Lower leg skin (tissue), 4 donors: ENCODE measurements around the gene ZNF618. TPM values are rescaled to one million over a fixed set of nuclear protein-coding genes. Genes with fewer than 3 reads are reported as not detected.

Source experiments
- DNase-seq, 2 donors: peaks; one replicate each; pipeline ENCODE4 v3.0.0-alpha.2; 2019; ENCODE audit warnings: low spot score in 2 of 2
- H3K4me3 ChIP-seq: fragments of 200-600 bp; sonication (generic); 2 replicates; pipeline ENCODE4 v1.5.1; 2017; ENCODE audit warnings: mild to moderate bottlenecking, low read depth; ENCODE audit not compliant: poor library complexity, severe bottlenecking
- CTCF ChIP-seq, 3 donors: fragments of 450-650 bp; IDR thresholded peaks; one replicate each; pipeline ENCODE4 v1.5.1; 2016; ENCODE audit warnings: antibody characterized with exemption in 3 of 3, mild to moderate bottlenecking in 3 of 3, moderate library complexity in 2 of 3
- POLR2A ChIP-seq, 2 donors: fragments of 450-650 bp; IDR thresholded peaks; one replicate each; pipeline ENCODE4 v1.6.1; 2016 to 2017; ENCODE audit warnings: antibody characterized with exemption in 2 of 2, mild to moderate bottlenecking in 1 of 2, moderate library complexity in 1 of 2
- WGBS, 2 donors: methylation state at CpG; one replicate each; pipeline ENCODE4 v1.1.5; 2018; 5-methylcytosine and 5-hydroxymethylcytosine counted together
- intact Hi-C: fragments of 100-400 bp; cut with DNase I; formaldehyde crosslinking; loops from one replicate; pipeline ENCODE4 v1.15.0; 2023; ENCODE audit warnings: low total_unique reads
- total RNA-seq, 4 donors: library from RNA; depleted of rRNA; stranded (reverse); fragments of >200 nt; gene quantifications; one replicate each; pipeline ENCODE4 v1.1.0, GENCODE V29; 2016

The ZNF618 gene
- total RNA-seq, 4 donors from 2014 or later, result 1.1 to 4.1 (median 2.5) TPM

- intact Hi-C loops, result no loop called here
- WGBS, 2 donors, result 55 to 64% methylated on average over 8 of the region's 8 CpGs
- no peak for DNase-seq
- TF ChIP-seq CTCF (IDR thresholded peaks at IDR 0.05) (no peak), POLR2A (IDR thresholded peaks at IDR 0.05) (no peak)
- H3K4me3 ChIP-seq, result no peak overlapping the region
These were observed 36.7 kb downstream of the ZNF618 start for GRCh38 chr9:113912816-113913215.

- H3K4me3 ChIP-seq, result no peak overlapping the region
- intact Hi-C loops, result no loop called here
- WGBS, 2 donors, result 61 to 77% methylated on average over 5 of the region's 5 CpGs
- TF ChIP-seq CTCF (IDR thresholded peaks at IDR 0.05) (no peak), POLR2A (IDR thresholded peaks at IDR 0.05) (no peak)
- no peak for DNase-seq
These were observed 37.5 kb downstream of the ZNF618 start for GRCh38 chr9:113913426-113914195.

- no peak for TF ChIP-seq POLR2A (IDR thresholded peaks at IDR 0.05)
- no peak for TF ChIP-seq CTCF (IDR thresholded peaks at IDR 0.05)
- intact Hi-C loops, result no loop called here
- H3K4me3 ChIP-seq, result no peak overlapping the region
- 59 to 65% methylated on average over 2 of the region's 2 CpGs for WGBS, 2 donors
- no peak for DNase-seq
These were observed 38.4 kb downstream of the ZNF618 start for GRCh38 chr9:113914517-113914916.

- H3K4me3 ChIP-seq, result no peak overlapping the region
- 94 to 96% methylated on average over 9 of the region's 9 CpGs for WGBS, 2 donors
- TF ChIP-seq CTCF (IDR thresholded peaks at IDR 0.05) (no peak), POLR2A (IDR thresholded peaks at IDR 0.05) (no peak)
- no peak for DNase-seq
- intact Hi-C loops, result no loop called here
These were observed 39.8 kb downstream of the ZNF618 start for GRCh38 chr9:113915817-113916434.

- no peak overlapping the region for H3K4me3 ChIP-seq
- peak in 1 of 2 donors; percentile 25 for DNase-seq
- intact Hi-C loops, result no loop called here
These were observed 40.8 kb downstream of the ZNF618 start for GRCh38 chr9:113916931-113917330.

More at GRCh38 chr9:113916931-113917330, 40.8 kb downstream of the ZNF618 start:
- no peak for TF ChIP-seq POLR2A (IDR thresholded peaks at IDR 0.05)
- no peak for TF ChIP-seq CTCF (IDR thresholded peaks at IDR 0.05)
- 91 to 100% methylated on average over 2 of the region's 2 CpGs for WGBS, 2 donors
